DND-41 (cell line): ENCODE results near the gene FAS.
"Not testable (repeated sequence)": the region's sequence is repeated elsewhere in the genome, so short reads cannot be mapped to it uniquely, and the experiment has no call there.

Experiments
- ATAC-seq: fragments of 200-7000 bp; cut with Tn5 transposase; 3 replicates; pipeline ENCODE4 v1.9.1; 2021; ENCODE audit warnings: low read depth; ENCODE audit not compliant: insufficient read depth
- DNase-seq: peaks from one replicate; pipeline ENCODE4 v3.0.0-alpha.2; 2020
- H2AFZ ChIP-seq: 2 replicates; pipeline ENCODE4 v1.6.0; 2012; ENCODE audit warnings: low read depth, low read length
- H3K27ac ChIP-seq: 2 replicates; pipeline ENCODE4 v1.5.1; 2012; ENCODE audit warnings: low read length, inconsistent platforms
- H3K27me3 ChIP-seq: fragments of 200-600 bp; sonication (generic); 2 replicates; pipeline ENCODE4 v1.6.0; 2012; ENCODE audit warnings: low read length, mild to moderate bottlenecking, inconsistent platforms; ENCODE audit not compliant: insufficient read depth, poor library complexity
- H3K36me3 ChIP-seq: 2 replicates; pipeline ENCODE4 v1.5.1; 2012; ENCODE audit warnings: low read length, inconsistent platforms; ENCODE audit not compliant: insufficient read depth
- H3K4me1 ChIP-seq: 2 replicates; pipeline ENCODE4 v1.5.1; 2012; ENCODE audit warnings: mild to moderate bottlenecking, low read length; ENCODE audit not compliant: insufficient read depth
- H3K4me2 ChIP-seq: 2 replicates; pipeline ENCODE4 v1.6.0; 2012; ENCODE audit warnings: mild to moderate bottlenecking, moderate library complexity, low read length, inconsistent platforms; ENCODE audit not compliant: insufficient read depth
- H3K4me3 ChIP-seq, 2 experiments: fragments of 200-600 bp in 1 of 2; shearing (Covaris generic) in 1 of 2; 2 replicates each; pipeline ENCODE4 v1.5.1; 2012 to 2016; ENCODE audit warnings: inconsistent platforms in 2 of 2, low read length in 2 of 2, mild to moderate bottlenecking in 2 of 2, low read depth in 1 of 2, moderate library complexity in 1 of 2
- H3K79me2 ChIP-seq: 2 replicates; pipeline ENCODE4 v1.6.0; 2012; ENCODE audit warnings: low read length, inconsistent platforms; ENCODE audit not compliant: insufficient read depth
- H3K9ac ChIP-seq: 2 replicates; pipeline ENCODE4 v1.6.0; 2012; ENCODE audit warnings: low read depth, mild to moderate bottlenecking, inconsistent platforms, low read length, moderate library complexity
- H3K9me3 ChIP-seq: 2 replicates; pipeline ENCODE4 v1.5.1; 2012; ENCODE audit warnings: low read length, moderate library complexity, mild to moderate bottlenecking, inconsistent platforms; ENCODE audit not compliant: insufficient read depth, severe bottlenecking
- H4K20me1 ChIP-seq: 2 replicates; pipeline ENCODE4 v1.6.0; 2012; ENCODE audit warnings: low read length; ENCODE audit not compliant: insufficient read depth
- CTCF ChIP-seq: IDR thresholded peaks from 2 replicates; pipeline ENCODE4 v1.5.1; 2012; ENCODE audit warnings: borderline replicate concordance, low read length, moderate library complexity, mild to moderate bottlenecking; ENCODE audit not compliant: poor library complexity, severe bottlenecking; ENCODE audit errors: extremely low read depth
- EZH2 ChIP-seq: IDR thresholded peaks from 3 replicates; pipeline ENCODE4 v1.6.1; 2012; ENCODE audit warnings: borderline replicate concordance, low read depth, mild to moderate bottlenecking, moderate library complexity, low read length, inconsistent platforms; ENCODE audit not compliant: severe bottlenecking

The FAS gene

GRCh38 chr10:89003344-89003743, 12.7 kb downstream of the FAS start:
- peaks cover 12% of the 10 kb centered on the region for H3K4me1 ChIP-seq
- TF ChIP-seq CTCF (no peak), EZH2 (no peak)

GRCh38 chr10:89007129-89007893, 16.7 kb downstream of the FAS start:
- H3K9ac ChIP-seq = no peak overlapping the region
- DNase-seq (no peak), ATAC-seq (no peak)
- H2AFZ ChIP-seq = no peak overlapping the region
- TF ChIP-seq EZH2 (no peak), CTCF (no peak)
- H3K79me2 ChIP-seq = no peaks in the 10 kb centered on the region
- H3K9me3 ChIP-seq = no peaks in the 10 kb centered on the region
- H4K20me1 ChIP-seq = no peaks in the 10 kb centered on the region
- no peaks in the 10 kb centered on the region for H3K27me3 ChIP-seq
- peaks cover 7% of the 10 kb centered on the region; the same call in 1 of the 2 replicates for H3K36me3 ChIP-seq
- H3K4me1 ChIP-seq = no peaks in the 10 kb centered on the region
- no peak overlapping the region for H3K4me3 ChIP-seq
- no peak overlapping the region for H3K4me2 ChIP-seq
- no peak overlapping the region for H3K27ac ChIP-seq

More at GRCh38 chr10:89003344-89003743, 12.7 kb downstream of the FAS start:
- H3K27ac ChIP-seq = no peak overlapping the region
- H3K4me3 ChIP-seq = no peak overlapping the region
- H3K9ac ChIP-seq = no peak overlapping the region
- no peaks in the 10 kb centered on the region for H3K27me3 ChIP-seq
- ATAC-seq (no peak), DNase-seq (no peak)
- H3K36me3 ChIP-seq = no peaks in the 10 kb centered on the region
- H2AFZ ChIP-seq = no peak overlapping the region
- no peaks in the 10 kb centered on the region for H3K9me3 ChIP-seq
- no peak overlapping the region for H3K4me2 ChIP-seq
- H3K79me2 ChIP-seq = no peaks in the 10 kb centered on the region
- no peaks in the 10 kb centered on the region for H4K20me1 ChIP-seq

GRCh38 chr10:89018700-89019346, 28.2 kb downstream of the FAS start:
- not testable (repeated sequence) for H3K4me3 ChIP-seq, H3K4me1 ChIP-seq, H3K9ac ChIP-seq, H2AFZ ChIP-seq, H3K27ac ChIP-seq, H3K4me2 ChIP-seq, H3K27me3 ChIP-seq, H3K36me3 ChIP-seq, H4K20me1 ChIP-seq, H3K79me2 ChIP-seq, ATAC-seq, DNase-seq
- peaks cover 14% of the 10 kb centered on the region for H3K9me3 ChIP-seq

GRCh38 chr10:89019569-89020327, 29.1 kb downstream of the FAS start:
- Histone ChIP-seq H3K36me3 (no peaks in the 10 kb centered on the region), H3K4me3 (no peak overlapping the region), H3K9me3 (peaks cover 14% of the 10 kb centered on the region), H3K4me1 (no peaks in the 10 kb centered on the region), H3K79me2 (no peaks in the 10 kb centered on the region), H3K27me3 (no peaks in the 10 kb centered on the region), H3K27ac (no peak overlapping the region), H3K4me2 (no peak overlapping the region), H3K9ac (no peak overlapping the region), H2AFZ (no peak overlapping the region), H4K20me1 (no peaks in the 10 kb centered on the region)
- TF ChIP-seq EZH2 (no peak), CTCF (no peak)
- ATAC-seq = no peak
- no peak for DNase-seq

GRCh38 chr10:89021526-89021925, 30.9 kb downstream of the FAS start:
- H3K9ac ChIP-seq, H2AFZ ChIP-seq, ATAC-seq, H3K4me2 ChIP-seq, H3K4me3 ChIP-seq, H3K27ac ChIP-seq, H3K79me2 ChIP-seq, H3K4me1 ChIP-seq, H3K27me3 ChIP-seq, H4K20me1 ChIP-seq, DNase-seq, H3K36me3 ChIP-seq: not testable (repeated sequence)
- H3K9me3 ChIP-seq = peaks cover 14% of the 10 kb centered on the region
